ENCODE results near the gene CCK. TPM values are rescaled to one million over a fixed set of nuclear protein-coding genes. Genes with fewer than 3 reads are reported as not detected.
"Not testable (repeated sequence)": the region's sequence is repeated elsewhere in the genome, so short reads cannot be mapped to it uniquely, and the experiment has no call there.

CCK gene, protein sequence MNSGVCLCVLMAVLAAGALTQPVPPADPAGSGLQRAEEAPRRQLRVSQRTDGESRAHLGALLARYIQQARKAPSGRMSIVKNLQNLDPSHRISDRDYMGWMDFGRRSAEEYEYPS
- total RNA-seq: not detected

GRCh38 chr3:42266085-42266484 is at the start of gene CCK:
TSS of gene CCK (minus strand) at chr3:42266185. CDS start at chr3:42263630, 2,555 bp downstream.
- no peaks in the 10 kb centered on the region for H3K9me3 ChIP-seq (ENCODE audit: low read depth, low read length)
- peaks cover 67% of the 10 kb centered on the region for H3K27me3 ChIP-seq (ENCODE audit: insufficient read depth, low read length)
- H3K4me1 ChIP-seq (ENCODE audit: insufficient read depth, low read length): peaks cover 7% of the 10 kb centered on the region
- H3K4me3 ChIP-seq (ENCODE audit: low read length): no peak within 1 kb of the TSS

GRCh38 chr3:42314411-42314810 is 48.4 kb upstream of the CCK start:
- no peak overlapping the region for H3K4me3 ChIP-seq (ENCODE audit: low read length)
- no peaks in the 10 kb centered on the region for H3K27me3 ChIP-seq (ENCODE audit: insufficient read depth, low read length)
- H3K9me3 ChIP-seq (ENCODE audit: low read depth, low read length): peaks cover 40% of the 10 kb centered on the region
- no peaks in the 10 kb centered on the region for H3K4me1 ChIP-seq (ENCODE audit: insufficient read depth, low read length)

DNA sequence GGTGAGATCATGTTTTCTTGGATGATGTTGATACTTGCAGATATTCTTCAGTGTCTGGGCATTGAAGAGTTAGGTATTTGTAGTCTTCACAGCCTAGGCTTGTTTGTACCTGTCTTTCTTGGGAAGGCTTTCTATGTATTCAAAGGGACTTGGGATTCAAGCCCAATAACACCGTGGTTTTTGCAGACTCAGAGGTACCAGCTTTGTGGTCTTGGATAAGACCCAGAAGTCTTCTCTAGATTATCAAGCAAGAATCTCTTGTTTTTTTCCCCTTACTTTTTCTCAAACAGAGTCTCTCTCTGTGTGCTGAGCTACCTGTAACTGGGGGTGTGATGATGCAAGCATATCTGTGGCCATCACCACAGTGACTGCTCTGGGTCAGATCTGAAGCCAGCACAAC is 42.7 kb upstream of the CCK start:
- no peak overlapping the region for H3K4me3 ChIP-seq (ENCODE audit: low read length)
- H3K4me1 ChIP-seq (ENCODE audit: insufficient read depth, low read length): no peaks in the 10 kb centered on the region
- H3K27me3 ChIP-seq (ENCODE audit: insufficient read depth, low read length): no peaks in the 10 kb centered on the region
- H3K9me3 ChIP-seq (ENCODE audit: low read depth, low read length): peaks cover 6% of the 10 kb centered on the region

DNA sequence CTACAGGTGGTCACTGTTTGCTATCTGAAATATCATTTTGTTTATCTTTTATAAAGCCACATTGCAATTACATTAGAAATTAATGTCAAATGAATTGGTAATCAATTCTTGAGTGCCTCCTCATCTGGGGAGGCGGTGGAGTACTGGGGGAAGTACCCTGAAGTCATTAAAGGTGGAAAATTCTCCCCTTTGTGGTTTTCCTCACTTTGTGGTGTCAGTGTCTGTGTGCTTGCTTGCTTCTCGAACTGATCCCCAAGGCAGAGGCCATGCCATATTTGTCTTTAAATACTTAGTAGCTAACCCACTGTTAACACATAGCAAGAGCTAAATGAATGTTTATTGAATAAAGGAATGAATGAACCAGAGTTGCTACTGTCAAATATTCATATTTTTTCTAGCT is 40.5 kb upstream of the CCK start:
- H3K9me3 ChIP-seq (ENCODE audit: low read depth, low read length): no peaks in the 10 kb centered on the region
- H3K4me3 ChIP-seq (ENCODE audit: low read length): no peak overlapping the region
- H3K27me3 ChIP-seq (ENCODE audit: insufficient read depth, low read length): no peaks in the 10 kb centered on the region
- peaks cover 5% of the 10 kb centered on the region for H3K4me1 ChIP-seq (ENCODE audit: insufficient read depth, low read length)

GRCh38 chr3:42302924-42303634 is 37.1 kb upstream of the CCK start:
- H3K27me3 ChIP-seq (ENCODE audit: insufficient read depth, low read length): no peaks in the 10 kb centered on the region
- no peak overlapping the region for H3K4me3 ChIP-seq (ENCODE audit: low read length)
- no peaks in the 10 kb centered on the region for H3K9me3 ChIP-seq (ENCODE audit: low read depth, low read length)
- peaks cover 5% of the 10 kb centered on the region for H3K4me1 ChIP-seq (ENCODE audit: insufficient read depth, low read length)

DNA sequence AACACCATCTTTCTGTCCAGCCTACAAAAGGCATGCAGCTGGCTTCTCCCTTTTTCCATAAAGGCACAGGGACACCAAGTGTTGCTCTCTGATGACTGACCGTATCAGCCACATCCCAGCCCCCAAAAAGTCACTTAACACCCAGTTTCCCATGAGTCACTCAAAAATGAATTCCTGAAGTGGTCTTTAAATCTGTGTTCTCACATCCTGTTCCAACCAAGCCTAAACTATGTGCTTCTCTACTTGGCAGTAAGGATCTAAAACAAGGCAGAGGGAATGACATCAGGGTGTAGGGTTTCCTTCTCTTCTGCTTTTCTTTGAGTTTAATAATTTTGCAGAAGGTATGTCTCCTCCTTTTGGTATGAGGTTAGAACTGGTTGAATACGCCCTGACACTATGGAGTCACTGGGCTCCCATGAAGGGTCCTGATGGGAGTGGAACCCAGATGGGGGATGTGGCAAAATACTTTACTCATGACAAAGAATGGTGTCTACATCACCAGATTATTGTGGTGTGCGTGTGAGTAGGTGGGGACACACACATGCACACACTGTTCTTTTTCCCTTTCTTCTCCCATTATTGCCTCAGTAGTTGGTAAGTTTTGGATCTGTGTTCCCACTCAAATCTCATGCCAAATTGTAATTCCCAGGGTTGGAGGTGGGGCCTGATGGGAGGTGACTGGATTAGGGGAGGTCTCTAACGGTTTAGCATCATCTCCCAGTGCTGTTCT is 35.6 kb upstream of the CCK start:
- peaks cover 5% of the 10 kb centered on the region for H3K4me1 ChIP-seq (ENCODE audit: insufficient read depth, low read length)
- H3K27me3 ChIP-seq (ENCODE audit: insufficient read depth, low read length): peaks cover 4% of the 10 kb centered on the region
- H3K9me3 ChIP-seq (ENCODE audit: low read depth, low read length): no peaks in the 10 kb centered on the region
- no peak overlapping the region for H3K4me3 ChIP-seq (ENCODE audit: low read length)

DNA sequence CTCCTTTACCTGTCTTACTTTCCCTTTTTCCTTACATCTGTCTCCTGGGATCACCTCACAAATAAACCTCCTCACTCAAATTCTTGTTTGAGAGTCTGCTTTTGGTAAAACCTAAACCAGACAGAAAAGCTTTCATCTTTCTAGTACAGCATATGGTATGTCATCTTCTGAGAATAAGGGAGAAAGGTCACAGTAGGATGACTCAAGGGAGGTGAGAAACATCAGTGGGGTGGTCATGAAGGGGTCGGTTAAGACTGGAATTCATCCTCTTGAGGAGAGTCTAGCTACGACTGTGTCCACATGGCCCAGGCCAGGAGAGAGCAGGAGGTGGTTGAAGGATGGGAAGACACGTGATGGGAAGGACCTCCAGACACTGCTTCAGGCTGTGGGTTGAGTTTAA is 34.8 kb upstream of the CCK start:
- H3K4me1 ChIP-seq (ENCODE audit: insufficient read depth, low read length): peaks cover 5% of the 10 kb centered on the region
- no peak overlapping the region for H3K4me3 ChIP-seq (ENCODE audit: low read length)
- peaks cover 4% of the 10 kb centered on the region for H3K27me3 ChIP-seq (ENCODE audit: insufficient read depth, low read length)
- H3K9me3 ChIP-seq (ENCODE audit: low read depth, low read length): no peaks in the 10 kb centered on the region

- H3K27me3 ChIP-seq (ENCODE audit: insufficient read depth, low read length): peaks cover 4% of the 10 kb centered on the region
- peaks cover 5% of the 10 kb centered on the region for H3K4me1 ChIP-seq (ENCODE audit: insufficient read depth, low read length)
- no peak overlapping the region for H3K4me3 ChIP-seq (ENCODE audit: low read length)
- H3K9me3 ChIP-seq (ENCODE audit: low read depth, low read length): no peaks in the 10 kb centered on the region
These were observed 34.0 kb upstream of the CCK start for GRCh38 chr3:42300013-42300412.

DNA sequence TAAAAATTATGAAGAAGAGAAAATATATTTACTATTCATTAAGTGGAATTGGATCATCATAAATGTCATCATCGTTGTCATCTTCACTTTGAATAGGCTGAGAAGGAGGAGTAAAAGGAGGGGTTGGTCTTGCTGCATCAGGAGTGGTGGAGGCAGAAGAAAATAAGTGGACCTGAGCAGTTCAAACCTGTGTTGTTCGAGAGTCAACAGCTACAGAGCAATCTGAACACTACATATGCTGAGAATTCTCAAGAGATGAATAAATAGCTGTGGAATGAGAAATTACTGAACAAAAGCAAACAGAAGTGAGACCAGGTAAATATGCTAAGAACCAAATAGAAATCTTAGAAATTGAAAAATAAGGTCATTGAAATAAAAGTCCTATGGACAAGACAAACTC is 32.3 kb upstream of the CCK start:
- H3K27me3 ChIP-seq (ENCODE audit: insufficient read depth, low read length): peaks cover 4% of the 10 kb centered on the region
- no peaks in the 10 kb centered on the region for H3K9me3 ChIP-seq (ENCODE audit: low read depth, low read length)
- no peak overlapping the region for H3K4me3 ChIP-seq (ENCODE audit: low read length)
- peaks cover 4% of the 10 kb centered on the region for H3K4me1 ChIP-seq (ENCODE audit: insufficient read depth, low read length)

- Histone ChIP-seq H3K4me3 (ENCODE audit: low read length) (no peak overlapping the region), H3K4me1 (ENCODE audit: insufficient read depth, low read length) (no peaks in the 10 kb centered on the region), H3K27me3 (ENCODE audit: insufficient read depth, low read length) (no peaks in the 10 kb centered on the region), H3K9me3 (ENCODE audit: low read depth, low read length) (no peaks in the 10 kb centered on the region)
These were observed 26.0 kb upstream of the CCK start for GRCh38 chr3:42292009-42292408.

- H3K9me3 ChIP-seq (ENCODE audit: low read depth, low read length): no peaks in the 10 kb centered on the region
- H3K4me3 ChIP-seq (ENCODE audit: low read length): no peak overlapping the region
- no peaks in the 10 kb centered on the region for H3K27me3 ChIP-seq (ENCODE audit: insufficient read depth, low read length)
- no peaks in the 10 kb centered on the region for H3K4me1 ChIP-seq (ENCODE audit: insufficient read depth, low read length)
These were observed 25.2 kb upstream of the CCK start for GRCh38 chr3:42290966-42291714.

DNA sequence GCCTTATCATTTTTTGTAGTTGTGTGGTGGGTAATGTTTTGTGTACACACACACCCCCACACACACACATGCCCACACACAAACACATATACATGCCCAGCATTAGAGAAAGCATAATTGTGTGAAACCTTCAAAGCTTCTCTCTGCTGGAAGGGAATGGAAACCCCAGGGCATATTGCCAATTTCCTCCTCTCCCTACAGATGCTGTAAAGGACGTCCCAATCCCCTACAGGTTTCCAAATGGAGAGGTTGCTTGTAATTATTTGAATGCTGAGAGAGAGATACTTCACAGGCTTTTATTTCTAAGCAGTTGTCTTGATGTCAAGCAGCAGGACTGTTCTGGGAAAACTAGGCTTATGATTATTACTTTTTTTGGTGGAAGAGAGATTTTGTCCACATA is 23.0 kb upstream of the CCK start:
- Histone ChIP-seq H3K27me3 (ENCODE audit: insufficient read depth, low read length) (no peaks in the 10 kb centered on the region), H3K4me3 (ENCODE audit: low read length) (no peak overlapping the region), H3K4me1 (ENCODE audit: insufficient read depth, low read length) (no peaks in the 10 kb centered on the region), H3K9me3 (ENCODE audit: low read depth, low read length) (no peaks in the 10 kb centered on the region)

- no peaks in the 10 kb centered on the region for H3K27me3 ChIP-seq (ENCODE audit: insufficient read depth, low read length)
- no peaks in the 10 kb centered on the region for H3K4me1 ChIP-seq (ENCODE audit: insufficient read depth, low read length)
- H3K9me3 ChIP-seq (ENCODE audit: low read depth, low read length): no peaks in the 10 kb centered on the region
- H3K4me3 ChIP-seq (ENCODE audit: low read length): no peak overlapping the region
These were observed 22.4 kb upstream of the CCK start for GRCh38 chr3:42288385-42288784.

GRCh38 chr3:42287423-42287822 is 21.4 kb upstream of the CCK start:
- not testable (repeated sequence) for H3K4me1 ChIP-seq (ENCODE audit: insufficient read depth, low read length); H3K27me3 ChIP-seq (ENCODE audit: insufficient read depth, low read length); H3K9me3 ChIP-seq (ENCODE audit: low read depth, low read length); H3K4me3 ChIP-seq (ENCODE audit: low read length)

DNA sequence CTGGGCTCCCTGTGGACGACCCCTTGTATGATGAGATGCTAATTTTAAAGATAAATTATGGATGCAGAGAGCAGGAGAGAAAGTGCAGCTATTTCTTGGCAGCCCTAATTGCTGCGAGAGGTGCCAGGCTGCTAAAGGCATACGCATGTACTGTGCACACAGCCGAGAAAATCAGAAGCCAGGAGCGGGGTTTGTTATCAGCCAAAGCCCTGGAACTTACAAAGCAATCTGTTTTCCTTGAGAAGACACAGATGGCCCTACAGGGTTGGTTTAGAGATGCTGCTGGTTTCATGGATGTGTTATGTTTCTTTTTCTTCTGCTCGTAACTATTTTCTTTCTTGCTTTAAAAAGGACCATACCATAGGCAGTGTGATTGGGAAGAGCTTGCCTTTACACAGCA is 11.7 kb upstream of the CCK start:
- Histone ChIP-seq H3K9me3 (ENCODE audit: low read depth, low read length) (no peaks in the 10 kb centered on the region), H3K4me3 (ENCODE audit: low read length) (no peak overlapping the region), H3K27me3 (ENCODE audit: insufficient read depth, low read length) (no peaks in the 10 kb centered on the region), H3K4me1 (ENCODE audit: insufficient read depth, low read length) (no peaks in the 10 kb centered on the region)
